GM21390 (cell line): ENCODE results near the gene ZNF227.
"Not testable (repeated sequence)": the region's sequence is repeated elsewhere in the genome, so short reads cannot be mapped to it uniquely, and the experiment has no call there.

Source experiments
- ATAC-seq: cut with Tn5 transposase; IDR thresholded peaks from one replicate; pipeline ENCODE4 v1.9.1; 2021; ENCODE audit not compliant: unreplicated experiment

Gene ZNF227

DNA sequence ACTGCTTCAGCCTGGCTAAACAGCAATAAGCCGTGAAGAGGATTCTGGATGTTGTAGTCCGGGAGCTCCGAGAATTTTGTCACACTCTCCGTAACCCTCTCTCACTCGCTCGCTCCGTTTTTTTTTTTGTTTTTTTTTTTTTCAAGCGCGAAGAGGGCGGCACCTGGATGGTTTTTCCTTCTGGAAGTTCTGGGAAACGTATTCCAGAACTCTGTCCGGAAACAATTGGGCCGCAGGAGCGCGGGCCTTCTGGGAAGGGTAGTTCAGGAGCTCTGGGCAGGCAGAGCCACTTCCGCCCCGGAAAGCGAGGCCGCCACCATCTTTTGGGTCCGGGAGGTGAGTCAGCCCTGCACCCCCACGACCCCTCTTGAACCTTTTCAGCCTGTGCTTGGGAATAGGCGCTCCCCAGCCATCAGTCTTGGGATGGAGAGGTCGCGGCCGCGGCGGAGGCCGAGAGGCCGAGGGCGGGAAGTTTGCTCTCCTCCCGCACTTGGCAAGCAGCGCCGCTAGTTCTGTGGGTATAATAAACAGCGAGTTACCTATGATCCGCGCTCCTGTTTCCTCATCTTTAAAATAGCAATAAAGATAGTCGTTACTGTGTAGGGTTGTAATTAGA lies at the start of gene ZNF227:
Gene ZNF227 (plus strand): TSS at position 283 of the 616 bp plus-strand sequence. CDS start 5,261 bp downstream, outside the sequence.
- ATAC-seq: peak; percentile 69

- ATAC-seq: no peak
Observed at GRCh38 chr19:44163789-44164188, 48.5 kb upstream of the ZNF227 start.

DNA sequence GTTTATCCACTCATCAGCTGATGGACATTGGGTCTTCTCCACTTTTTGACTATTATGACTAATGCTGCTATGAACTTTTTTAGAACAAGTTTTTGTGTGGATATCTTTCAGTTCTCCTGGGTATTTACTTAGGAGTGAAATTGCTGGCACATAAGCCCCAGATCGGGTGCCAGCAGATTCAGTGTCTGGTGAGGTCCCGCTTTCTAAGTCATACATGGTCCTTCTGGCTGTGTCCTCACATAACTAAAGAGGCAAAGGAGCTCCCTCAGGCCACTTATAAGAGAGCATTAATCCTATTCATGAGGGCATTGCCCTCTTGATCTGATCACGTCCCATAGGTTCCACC lies 48.0 kb upstream of the ZNF227 start:
- no peak for ATAC-seq

GRCh38 chr19:44164673-44165512 lies 47.4 kb upstream of the ZNF227 start, which contains the start of gene ZNF226:
Gene ZNF226 (plus strand): TSS chr19:44165100. CDS start chr19:44170081, 4,981 bp downstream.
- ATAC-seq: peak; percentile 82

DNA sequence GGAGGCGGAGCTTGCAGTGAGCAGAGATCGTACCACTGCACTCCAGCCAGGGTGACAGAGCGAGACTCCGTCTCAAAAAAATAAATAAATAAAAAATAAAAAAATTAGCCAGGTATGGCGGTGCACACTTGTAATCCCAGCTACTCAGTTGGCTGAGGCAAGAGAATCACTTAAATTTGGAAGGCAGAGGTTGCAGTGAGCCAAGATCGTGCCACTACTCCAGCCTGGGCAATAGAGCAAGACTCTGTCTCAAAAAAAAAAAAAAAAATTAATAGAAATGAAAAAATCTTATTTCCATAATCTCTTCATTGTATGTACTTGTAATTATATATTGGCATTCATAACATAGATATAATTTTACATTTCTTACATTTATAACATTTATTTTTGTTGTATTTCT lies 41.7 kb upstream of the ZNF227 start:
- ATAC-seq: not testable (repeated sequence)

GRCh38 chr19:44176590-44176989 lies 35.7 kb upstream of the ZNF227 start:
- no peak for ATAC-seq

GRCh38 chr19:44180968-44181367 lies 31.4 kb upstream of the ZNF227 start:
- no peak for ATAC-seq

- no peak for ATAC-seq
Observed at GRCh38 chr19:44182145-44182544, 30.2 kb upstream of the ZNF227 start.

DNA sequence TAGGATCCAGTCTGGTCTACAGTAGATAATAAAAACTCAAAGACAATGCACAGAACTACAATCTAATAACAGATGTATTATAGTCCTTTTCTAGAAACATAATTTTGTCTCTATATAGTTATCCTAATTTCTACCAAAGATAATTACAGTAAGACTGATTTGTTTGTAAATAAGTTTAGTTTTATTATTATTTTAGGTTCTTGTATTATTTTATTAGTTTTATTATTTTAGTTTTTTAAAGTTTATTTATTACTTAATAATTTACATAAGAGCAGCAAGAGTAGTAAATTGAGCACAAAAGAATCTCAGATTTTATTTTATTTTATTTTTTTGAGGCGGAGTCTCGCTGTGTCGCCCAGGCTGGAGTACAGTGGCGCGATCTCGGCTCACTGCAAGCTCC lies 22.3 kb upstream of the ZNF227 start:
- no peak for ATAC-seq

- ATAC-seq: no peak
Observed at GRCh38 chr19:44192127-44192526, 20.2 kb upstream of the ZNF227 start.

DNA sequence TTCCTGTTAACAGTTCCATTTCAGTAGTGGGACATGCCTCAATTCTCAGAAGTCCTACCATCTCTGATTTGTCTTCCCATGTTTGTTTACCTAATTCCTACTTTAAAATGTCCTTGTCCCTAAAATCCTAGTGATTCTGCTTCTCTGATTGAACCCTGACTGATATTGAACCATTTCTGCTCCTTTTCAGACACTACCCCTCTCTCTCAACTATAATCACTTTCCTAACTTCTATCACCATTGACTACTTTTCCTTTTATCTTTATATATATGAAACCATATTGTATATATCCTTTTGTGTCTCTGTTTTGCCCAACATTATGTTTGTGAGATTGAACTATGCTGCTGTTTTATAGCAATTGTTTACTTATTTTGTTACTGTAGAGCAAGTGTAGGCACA lies 15.6 kb upstream of the ZNF227 start:
- no peak for ATAC-seq

GRCh38 chr19:44202470-44202869 lies 9.9 kb upstream of the ZNF227 start:
- ATAC-seq: no peak

DNA sequence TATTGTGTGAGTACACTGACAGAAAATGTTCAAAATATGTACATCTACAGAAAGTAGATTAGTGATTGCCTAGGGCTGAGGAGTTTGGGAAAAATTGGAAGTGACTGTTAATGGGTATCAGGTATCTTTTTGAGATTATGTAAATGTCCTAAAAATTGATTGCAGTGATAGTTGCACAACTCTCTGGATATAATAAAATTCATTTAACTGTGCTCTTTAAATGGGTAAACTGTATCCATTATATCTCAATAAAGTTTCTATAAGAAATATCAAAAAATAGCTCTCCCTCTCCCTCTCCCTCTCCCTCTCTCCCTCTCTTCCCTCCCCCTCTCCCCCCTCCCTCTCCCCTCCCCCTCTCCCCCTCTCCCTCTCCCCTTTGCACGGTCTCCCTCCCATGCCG lies 9.4 kb upstream of the ZNF227 start:
- ATAC-seq: no peak

DNA sequence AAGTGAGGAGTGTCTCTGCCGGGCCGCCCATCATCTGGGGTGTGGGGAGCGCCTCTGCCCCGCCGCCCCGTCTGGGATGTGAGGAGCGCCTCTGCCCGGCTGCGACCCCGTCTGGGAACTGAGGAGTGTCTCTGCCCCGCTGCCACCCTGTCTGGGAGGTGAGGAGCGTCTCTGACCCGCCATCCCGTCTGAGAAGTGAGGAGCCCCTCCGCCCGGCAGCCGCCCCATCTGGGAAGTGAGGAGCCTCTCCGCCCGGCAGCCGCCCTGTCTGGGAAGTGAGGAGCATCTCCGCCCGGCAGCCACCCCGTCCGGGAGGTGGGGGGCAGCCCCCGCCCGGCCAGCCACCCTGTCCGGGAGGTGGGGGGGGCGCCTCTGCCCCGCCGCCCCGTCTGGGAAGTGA lies 8.5 kb upstream of the ZNF227 start:
- not testable (repeated sequence) for ATAC-seq

GRCh38 chr19:44204772-44205171 lies 7.6 kb upstream of the ZNF227 start:
- no peak for ATAC-seq

GRCh38 chr19:44207126-44207803 lies 5.1 kb upstream of the ZNF227 start:
- peak; percentile 81 for ATAC-seq

GRCh38 chr19:44212866-44213346 lies 574 bp downstream of the ZNF227 start:
- ATAC-seq: no peak

GRCh38 chr19:44219926-44220325 lies 7.6 kb downstream of the ZNF227 start:
- not testable (repeated sequence) for ATAC-seq

GRCh38 chr19:44220761-44221160 lies 8.4 kb downstream of the ZNF227 start:
- not testable (repeated sequence) for ATAC-seq

DNA sequence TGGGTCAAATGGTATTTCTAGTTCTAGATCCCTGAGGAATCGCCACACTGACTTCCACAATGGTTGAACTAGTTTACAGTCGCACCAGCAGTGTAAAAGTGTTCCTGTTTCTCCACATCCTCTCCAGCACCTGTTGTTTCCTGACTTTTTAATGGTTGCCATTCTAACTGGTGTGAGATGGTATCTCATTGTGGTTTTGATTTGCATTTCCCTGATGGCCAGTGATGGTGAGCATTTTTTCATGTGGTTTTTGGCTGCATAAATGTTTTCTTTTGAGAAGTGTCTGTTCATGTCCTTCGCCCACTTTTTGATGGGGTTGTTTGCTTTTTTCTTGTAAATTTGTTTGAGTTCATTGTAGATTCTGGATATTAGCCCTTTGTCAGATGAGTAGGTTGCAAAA lies 9.0 kb downstream of the ZNF227 start:
- ATAC-seq: not testable (repeated sequence)

DNA sequence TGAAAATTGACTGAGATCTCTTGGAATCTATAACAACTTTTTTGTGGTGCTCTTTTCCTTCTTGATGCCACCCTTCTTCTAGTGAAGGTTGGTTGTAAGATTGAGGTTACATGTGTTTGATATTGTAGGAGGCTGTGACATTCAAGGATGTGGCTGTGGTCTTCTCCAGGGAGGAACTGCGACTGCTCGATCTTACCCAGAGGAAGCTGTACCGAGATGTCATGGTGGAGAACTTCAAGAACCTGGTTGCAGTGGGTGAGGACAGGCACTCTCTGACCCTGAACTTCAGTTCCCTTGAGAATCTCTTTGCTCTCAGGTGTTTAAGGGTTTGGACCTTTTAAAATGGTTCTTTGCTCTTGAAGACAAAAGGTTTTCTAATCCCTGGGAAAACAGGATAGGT lies 16.0 kb downstream of the ZNF227 start:
- no peak for ATAC-seq

DNA sequence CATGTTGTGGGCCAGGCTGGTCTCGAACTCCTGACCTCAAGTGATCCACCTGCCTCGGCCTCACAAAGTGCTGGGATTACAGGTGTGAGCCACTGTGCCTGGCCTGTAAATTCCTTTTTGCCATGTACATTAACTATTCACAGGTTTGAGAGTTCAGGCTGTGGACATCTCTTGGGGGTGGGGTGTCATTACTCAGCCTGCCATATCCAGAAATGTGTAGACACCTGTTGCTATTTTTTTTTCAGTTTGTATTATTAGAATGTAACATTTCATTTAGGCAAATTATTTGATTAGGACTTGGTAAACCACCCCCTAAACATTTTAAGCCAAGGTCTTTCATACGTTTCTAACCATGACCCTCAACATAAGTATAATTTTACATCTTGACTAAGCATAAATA lies 20.5 kb downstream of the ZNF227 start:
- no peak for ATAC-seq
